Measurements from ENCODE around the gene SATL1. TPM values are rescaled to one million over a fixed set of nuclear protein-coding genes. Genes with fewer than 3 reads are reported as not detected.

SATL1 gene
- total and polyA plus RNA-seq, 9 of the 15 experiments (the other 6 are each of a cell fraction or from before 2014, with no cell fraction given): 0.03 to 0.07 (median 0.05) TPM; not detected in 3

DNA sequence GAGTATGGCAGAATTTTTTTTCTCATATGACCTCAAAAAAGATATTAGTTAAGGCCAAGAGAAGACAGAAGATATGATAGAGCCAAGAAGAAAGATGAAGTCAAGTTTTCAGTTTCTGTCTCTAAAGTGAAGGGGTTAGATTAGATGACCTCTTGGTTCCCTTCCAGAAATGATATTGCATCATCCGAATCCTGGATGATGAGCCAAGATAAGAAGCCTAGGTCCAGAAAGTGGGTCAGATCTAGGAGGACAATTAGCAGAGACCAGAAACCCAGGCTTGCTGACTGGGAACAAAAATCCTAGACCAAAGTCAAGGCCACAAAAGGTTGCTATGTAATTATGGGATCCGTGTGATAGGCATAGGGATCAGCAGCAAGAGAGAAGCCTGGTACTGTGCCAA is 20.2 kb downstream of the SATL1 start:
- in situ Hi-C loops (cut with MboI) (no loop called here), intact Hi-C loops (cut with micrococcal nuclease) (no loop called here)
- DNase-seq (ENCODE audit: extremely low read depth in 1 of 4, low spot score in 3 of 4) (no peak), FAIRE-seq (no peak), ATAC-seq (no peak)
- H3K4me3 ChIP-seq: no peak overlapping the region
- no peaks in the 10 kb centered on the region for H3K4me1 ChIP-seq (replicated peaks in 1 of 2; ENCODE audit: control insufficient read depth in 2 of 2, insufficient read depth in 2 of 2, low read length in 2 of 2)
- H4K20me1 ChIP-seq (replicated peaks; ENCODE audit: control insufficient read depth, insufficient read depth, low read length): no peaks in the 10 kb centered on the region
- H3K9me3 ChIP-seq (replicated peaks; ENCODE audit: control insufficient read depth, insufficient read depth, low read depth, low read length): no peaks in the 10 kb centered on the region
- no peak overlapping the region for H3K4me2 ChIP-seq (ENCODE audit: insufficient read depth, low read length)
- H3K36me3 ChIP-seq (ENCODE audit: control insufficient read depth, insufficient read depth, low read length): no peaks in the 10 kb centered on the region
- H3K27me3 ChIP-seq (ENCODE audit: control insufficient read depth in 2 of 2, insufficient read depth in 2 of 2, low read length in 2 of 2): no peaks in the 10 kb centered on the region
- H3K79me2 ChIP-seq (ENCODE audit: control insufficient read depth, insufficient read depth, low read length): no peaks in the 10 kb centered on the region
- CTCF ChIA-PET (ENCODE audit: low intra/inter-chr PET ratio): no interaction called here
- no TSS peak for BruUV-seq (replicated peaks)
- POLR2A ChIA-PET: no interaction called here
- 0% methylated on average over 1 of the region's 2 CpGs for WGBS (ENCODE audit: insufficient coverage, low coverage, missing lambda C conversion rate)
- H2AFZ ChIP-seq (ENCODE audit: low read depth, low read length): no peak overlapping the region
- no peaks in the 10 kb centered on the region for H3K9me1 ChIP-seq (ENCODE audit: control insufficient read depth, insufficient read depth, low read length)
- no peak overlapping the region for H3K9ac ChIP-seq (ENCODE audit: insufficient read depth in 1 of 2, low read depth in 2 of 2, low read length in 2 of 2)
- no peak overlapping the region for H3K27ac ChIP-seq (ENCODE audit: extremely low read depth, low read depth, low read length)
- TF ChIP-seq ZZZ3 (IDR thresholded peaks at IDR 0.05) (no peak), IRF1 (CRISPR knock-in tag; IDR thresholded peaks at IDR 0.05; ENCODE audit: borderline replicate concordance) (no peak), ARID3B (CRISPR knock-in tag; IDR thresholded peaks at IDR 0.05; ENCODE audit: borderline replicate concordance) (no peak), MAFG (tag; conservative IDR thresholded peaks at IDR 0.05) (no peak), ZSCAN32 (CRISPR knock-in tag; IDR thresholded peaks at IDR 0.05) (peak; percentile 63; the same call in 1 of the 2 replicates), ZSCAN29 (IDR thresholded peaks at IDR 0.05) (no peak), DNMT1 (IDR thresholded peaks at IDR 0.05) (no peak), ZNF232 (CRISPR knock-in tag; IDR thresholded peaks at IDR 0.05) (no peak), RNF2 (IDR thresholded peaks at IDR 0.05) (no peak)
- TF ChIP-seq, protein P1, sequence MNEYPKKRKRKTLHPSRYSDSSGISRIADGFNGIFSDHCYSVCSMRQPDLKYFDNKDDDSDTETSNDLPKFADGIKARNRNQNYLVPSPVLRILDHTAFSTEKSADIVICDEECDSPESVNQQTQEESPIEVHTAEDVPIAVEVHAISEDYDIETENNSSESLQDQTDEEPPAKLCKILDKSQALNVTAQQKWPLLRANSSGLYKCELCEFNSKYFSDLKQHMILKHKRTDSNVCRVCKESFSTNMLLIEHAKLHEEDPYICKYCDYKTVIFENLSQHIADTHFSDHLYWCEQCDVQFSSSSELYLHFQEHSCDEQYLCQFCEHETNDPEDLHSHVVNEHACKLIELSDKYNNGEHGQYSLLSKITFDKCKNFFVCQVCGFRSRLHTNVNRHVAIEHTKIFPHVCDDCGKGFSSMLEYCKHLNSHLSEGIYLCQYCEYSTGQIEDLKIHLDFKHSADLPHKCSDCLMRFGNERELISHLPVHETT (CRISPR knock-in tag; conservative IDR thresholded peaks at IDR 0.05 in 1 of 2, IDR thresholded peaks at IDR 0.05 in 1 of 2): no peak
- TF ChIP-seq, protein P2, sequence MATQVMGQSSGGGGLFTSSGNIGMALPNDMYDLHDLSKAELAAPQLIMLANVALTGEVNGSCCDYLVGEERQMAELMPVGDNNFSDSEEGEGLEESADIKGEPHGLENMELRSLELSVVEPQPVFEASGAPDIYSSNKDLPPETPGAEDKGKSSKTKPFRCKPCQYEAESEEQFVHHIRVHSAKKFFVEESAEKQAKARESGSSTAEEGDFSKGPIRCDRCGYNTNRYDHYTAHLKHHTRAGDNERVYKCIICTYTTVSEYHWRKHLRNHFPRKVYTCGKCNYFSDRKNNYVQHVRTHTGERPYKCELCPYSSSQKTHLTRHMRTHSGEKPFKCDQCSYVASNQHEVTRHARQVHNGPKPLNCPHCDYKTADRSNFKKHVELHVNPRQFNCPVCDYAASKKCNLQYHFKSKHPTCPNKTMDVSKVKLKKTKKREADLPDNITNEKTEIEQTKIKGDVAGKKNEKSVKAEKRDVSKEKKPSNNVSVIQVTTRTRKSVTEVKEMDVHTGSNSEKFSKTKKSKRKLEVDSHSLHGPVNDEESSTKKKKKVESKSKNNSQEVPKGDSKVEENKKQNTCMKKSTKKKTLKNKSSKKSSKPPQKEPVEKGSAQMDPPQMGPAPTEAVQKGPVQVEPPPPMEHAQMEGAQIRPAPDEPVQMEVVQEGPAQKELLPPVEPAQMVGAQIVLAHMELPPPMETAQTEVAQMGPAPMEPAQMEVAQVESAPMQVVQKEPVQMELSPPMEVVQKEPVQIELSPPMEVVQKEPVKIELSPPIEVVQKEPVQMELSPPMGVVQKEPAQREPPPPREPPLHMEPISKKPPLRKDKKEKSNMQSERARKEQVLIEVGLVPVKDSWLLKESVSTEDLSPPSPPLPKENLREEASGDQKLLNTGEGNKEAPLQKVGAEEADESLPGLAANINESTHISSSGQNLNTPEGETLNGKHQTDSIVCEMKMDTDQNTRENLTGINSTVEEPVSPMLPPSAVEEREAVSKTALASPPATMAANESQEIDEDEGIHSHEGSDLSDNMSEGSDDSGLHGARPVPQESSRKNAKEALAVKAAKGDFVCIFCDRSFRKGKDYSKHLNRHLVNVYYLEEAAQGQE (IDR thresholded peaks at IDR 0.05; ENCODE audit: borderline replicate concordance): no peak
- TF ChIP-seq, protein P2 (CRISPR knock-in tag; IDR thresholded peaks at IDR 0.05; ENCODE audit: low read depth): no peak

Measured in K562 (cell line).